Activated CD4-positive, alpha-beta T cell treated with anti-CD3 and anti-CD28 coated beads, Interleukin-2, Interleukin-4, amounts not matched to agents 100 ng/mL and 50 ng/mL, durations not matched to agents 16 hours and 8 hours (primary cell): ENCODE results near the gene CHMP6.
"Not testable (repeated sequence)": the region's sequence is repeated elsewhere in the genome, so short reads cannot be mapped to it uniquely, and the experiment has no call there.

ENCODE experiments used
- DNase-seq: peaks from one replicate; pipeline ENCODE4 v3.0.0-alpha.2; 2020; ENCODE audit warnings: low spot score

CHMP6 gene

GRCh38 chr17:81030312-81030711, 38.7 kb downstream of the CHMP6 start:
- DNase-seq: not testable (repeated sequence)

GRCh38 chr17:81030741-81031565, 39.3 kb downstream of the CHMP6 start:
- DNase-seq: no peak

DNA sequence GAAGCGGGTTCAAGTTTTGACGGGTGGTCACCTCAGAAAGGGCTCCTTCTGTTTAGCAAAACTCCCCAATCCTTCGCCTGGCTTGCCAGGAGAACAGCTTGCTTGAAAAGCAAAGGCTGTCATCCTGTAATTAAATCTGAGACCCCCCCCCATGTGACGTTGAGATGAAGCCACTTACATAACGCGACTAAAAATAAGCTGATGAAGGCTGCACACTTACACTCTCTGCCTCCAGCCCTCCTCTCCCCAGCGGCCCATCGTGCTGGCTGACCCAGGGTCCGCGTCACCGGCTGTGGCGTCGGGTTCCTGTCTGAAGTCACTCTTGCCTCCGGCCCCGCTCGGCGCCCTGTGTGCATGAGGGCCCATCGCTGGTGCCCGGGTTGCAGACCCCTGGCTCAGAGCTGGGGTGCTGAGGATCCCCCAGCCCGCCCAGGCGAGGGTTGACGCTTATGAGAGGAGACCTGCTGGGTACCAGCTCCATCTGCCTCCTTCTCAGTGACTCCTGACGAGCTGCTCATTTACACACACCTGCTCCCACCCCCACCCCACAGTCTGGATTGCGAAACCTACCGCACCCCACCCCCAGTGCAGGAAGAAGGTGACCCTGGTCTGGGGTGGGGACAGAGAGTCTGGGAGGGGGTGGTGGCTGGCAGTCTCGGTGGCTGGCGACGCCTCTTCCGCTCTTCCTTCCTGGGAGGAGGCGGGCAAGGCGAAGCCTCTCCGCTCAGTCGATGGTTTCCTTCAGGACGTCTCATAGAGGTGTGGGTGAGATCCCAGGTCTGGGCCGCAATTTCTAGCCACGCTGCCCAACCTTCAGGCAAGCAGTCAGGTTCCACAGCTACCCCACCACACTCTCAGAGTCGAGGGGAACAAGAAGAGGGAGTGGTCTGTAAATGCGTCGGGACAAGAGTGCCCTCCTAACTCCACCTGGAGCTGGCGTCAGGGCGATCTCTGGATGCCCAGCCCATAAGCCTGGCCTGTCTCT, 40.2 kb downstream of the CHMP6 start:
- no peak for DNase-seq

DNA sequence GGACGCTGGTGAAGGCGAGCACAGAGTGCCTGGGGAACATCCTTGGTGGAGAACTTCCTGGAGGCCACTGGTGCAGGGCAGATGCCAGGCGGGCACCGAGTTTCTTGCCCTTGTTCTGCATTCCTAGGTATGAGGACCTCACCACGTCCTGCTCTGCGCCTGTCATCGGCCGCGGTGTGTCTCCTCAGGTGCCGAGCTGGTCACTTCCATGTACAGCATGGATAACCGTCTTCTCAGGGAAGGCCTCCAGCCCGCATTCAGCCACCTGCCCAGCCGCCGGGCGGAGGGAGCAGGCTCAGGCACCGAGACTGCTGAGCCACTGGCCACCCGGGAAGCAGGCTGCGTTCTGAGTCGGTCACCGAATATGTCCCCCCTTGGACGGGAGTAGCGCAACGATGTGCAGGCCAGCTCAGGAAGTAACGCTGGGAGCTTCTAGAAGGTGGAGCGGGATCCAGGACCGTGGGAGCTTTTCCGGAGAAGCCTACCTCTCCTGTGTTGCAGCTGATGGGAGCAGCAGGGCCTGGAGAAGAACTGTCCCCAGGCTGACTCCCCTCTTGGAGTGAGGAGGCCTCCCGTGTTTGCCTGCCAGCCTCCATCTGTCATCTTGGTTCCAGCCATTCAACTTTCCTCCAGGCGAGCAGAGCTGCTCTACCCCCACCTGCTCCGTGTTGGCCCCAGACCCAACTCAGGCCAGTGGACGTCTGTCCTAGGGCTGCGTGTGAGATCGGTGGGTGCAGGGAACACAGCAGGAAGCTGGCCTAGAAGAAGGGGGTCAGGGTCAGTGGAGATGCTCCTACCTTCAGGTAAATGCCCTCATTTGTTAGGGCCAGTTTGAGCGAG, 41.2 kb downstream of the CHMP6 start:
- no peak for DNase-seq

GRCh38 chr17:81033535-81034167, 42.0 kb downstream of the CHMP6 start:
- DNase-seq: no peak

DNA sequence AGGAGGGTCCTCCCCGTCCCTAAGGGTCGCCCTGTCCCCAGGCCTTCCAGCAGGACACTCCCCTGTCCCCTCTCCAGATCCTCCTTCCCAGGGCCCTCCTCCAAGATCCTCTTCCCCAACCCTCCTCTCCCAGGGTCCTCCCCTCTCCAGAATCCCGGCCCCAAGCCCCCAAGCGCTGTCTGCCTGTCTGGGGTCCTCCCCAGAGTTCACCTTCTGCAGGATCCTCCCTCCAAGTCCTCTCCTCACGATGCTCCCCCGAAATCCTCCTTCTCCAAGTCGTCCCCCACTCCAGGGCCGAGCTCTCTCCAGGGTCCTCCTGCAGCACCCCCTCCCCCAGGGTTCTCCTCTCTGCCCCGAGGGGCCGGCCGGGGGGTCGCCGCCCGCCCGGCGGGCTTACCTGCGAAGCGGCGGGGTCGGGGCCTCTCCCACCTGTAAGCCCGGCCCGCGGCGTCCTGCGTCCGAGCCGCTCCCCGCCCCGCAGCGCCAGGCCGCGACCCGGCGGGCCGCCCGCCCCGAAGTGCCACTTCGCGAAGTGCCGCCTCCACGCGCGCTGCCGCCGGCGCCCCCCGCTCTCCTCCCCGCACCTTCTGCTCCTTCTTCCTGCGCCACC, 42.6 kb downstream of the CHMP6 start:
- DNase-seq: no peak

DNA sequence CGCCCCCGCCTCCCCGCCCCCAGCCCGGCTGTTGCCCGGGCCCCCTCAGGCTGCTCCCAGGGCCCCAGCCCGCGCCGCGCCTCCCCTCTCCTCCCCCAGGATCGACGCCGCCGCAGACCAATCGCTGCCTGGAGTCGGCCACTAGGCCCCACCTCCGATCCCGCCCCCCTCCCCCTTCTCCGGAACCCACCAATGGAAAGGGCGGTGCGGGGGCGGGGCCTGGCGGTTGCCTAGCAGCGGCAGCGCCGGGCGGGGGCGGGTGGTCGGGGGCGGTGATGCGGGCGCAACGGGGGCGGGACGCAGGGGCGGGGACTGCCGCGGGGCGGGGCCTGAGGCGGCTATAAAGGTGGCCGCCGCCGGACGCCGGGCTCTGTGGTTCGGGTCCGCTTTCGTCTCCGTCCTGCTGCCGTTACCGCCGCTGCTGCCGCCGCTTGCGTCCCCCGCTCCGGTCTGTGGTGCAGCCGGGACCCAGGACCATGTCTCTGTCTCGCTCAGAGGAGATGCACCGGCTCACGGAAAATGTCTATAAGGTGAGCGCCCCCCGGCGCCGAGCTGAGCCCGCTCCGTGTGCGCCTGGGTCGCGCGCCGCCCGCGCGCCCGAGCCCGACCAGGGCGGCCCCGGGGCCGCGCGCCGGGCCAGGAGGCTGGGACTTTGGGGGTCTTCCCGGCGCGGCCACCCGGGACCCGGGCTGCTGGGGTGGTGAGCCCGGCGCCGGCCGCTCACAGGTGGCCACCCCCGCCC, 43.3 kb downstream of the CHMP6 start, which contains the start of gene BAIAP2:
Gene BAIAP2 (plus strand): TSS at position 373 of the 742 bp plus-strand sequence. CDS start 104 bp downstream, at position 477.
- DNase-seq: peak; percentile 95

DNA sequence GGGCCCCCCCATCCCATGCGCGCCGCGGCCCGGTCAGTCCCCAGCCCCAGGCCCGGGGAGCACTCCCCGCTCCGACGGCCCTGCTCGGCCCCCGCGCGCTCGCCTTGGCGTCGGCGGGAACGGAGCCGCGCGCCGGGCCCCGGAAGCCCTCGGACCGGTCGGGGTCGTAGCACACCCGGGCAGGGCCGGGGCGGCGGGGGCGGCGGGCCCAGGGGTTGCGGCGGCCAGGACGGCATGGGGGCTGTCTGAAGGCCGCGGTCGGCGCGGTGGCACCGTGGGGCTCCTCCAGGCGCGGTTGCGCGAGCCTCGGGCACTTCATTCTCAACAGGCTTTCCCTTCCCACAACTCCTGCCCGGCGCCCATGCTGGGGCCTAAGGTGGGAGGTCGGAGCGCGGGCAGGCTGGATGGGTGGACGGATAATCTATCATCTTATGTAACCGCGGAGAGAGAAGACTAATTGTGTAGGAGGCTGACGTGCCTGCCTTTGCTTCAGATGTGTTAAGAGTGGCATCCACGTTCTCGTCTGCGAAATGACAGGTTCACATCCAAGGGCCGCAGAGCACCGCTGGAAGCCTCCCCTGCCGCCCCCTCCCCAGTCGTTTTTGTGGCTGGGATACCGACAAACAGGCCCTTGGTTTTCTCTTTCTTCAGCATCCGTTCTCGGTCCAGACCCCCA, 44.0 kb downstream of the CHMP6 start:
- DNase-seq: no peak

DNA sequence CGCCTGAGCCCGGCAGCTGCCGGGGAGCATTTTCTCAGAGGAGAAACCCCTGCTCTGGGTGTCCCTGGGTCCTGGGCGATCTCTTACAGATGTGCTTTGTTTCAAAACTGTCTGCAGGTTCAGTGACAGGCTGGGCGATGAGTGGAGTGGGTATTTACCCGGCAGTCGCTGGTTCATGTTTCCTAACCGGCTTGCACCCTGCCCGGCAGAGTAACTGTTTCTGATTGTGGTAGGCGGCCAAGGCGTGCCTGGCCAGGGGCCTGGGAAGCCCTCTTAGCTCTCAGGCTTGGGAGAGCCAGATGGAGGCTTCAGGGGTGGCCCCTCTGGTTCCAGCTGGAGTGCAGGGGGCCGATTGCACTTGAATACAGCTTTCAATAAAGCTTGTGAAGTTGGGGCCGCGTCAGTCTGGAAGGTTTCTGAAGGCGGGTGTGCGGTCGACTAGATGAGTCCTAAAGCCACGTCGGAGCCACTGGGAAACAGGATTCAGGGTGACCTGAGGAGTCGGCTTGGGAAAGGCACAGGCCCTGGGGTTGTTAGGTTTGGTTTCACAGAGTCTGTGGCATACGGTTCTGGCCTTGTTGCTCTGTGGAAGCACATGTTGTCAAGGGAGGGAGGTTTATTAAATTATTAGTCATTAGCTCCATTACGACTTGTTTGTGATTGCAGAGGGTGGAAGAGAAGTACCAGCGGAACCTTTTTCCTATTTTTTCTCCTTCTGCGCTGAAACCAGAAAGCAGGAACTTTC, 44.7 kb downstream of the CHMP6 start:
- DNase-seq: no peak

- no peak for DNase-seq
These were observed 45.6 kb downstream of the CHMP6 start for GRCh38 chr17:81037026-81037797.

DNA sequence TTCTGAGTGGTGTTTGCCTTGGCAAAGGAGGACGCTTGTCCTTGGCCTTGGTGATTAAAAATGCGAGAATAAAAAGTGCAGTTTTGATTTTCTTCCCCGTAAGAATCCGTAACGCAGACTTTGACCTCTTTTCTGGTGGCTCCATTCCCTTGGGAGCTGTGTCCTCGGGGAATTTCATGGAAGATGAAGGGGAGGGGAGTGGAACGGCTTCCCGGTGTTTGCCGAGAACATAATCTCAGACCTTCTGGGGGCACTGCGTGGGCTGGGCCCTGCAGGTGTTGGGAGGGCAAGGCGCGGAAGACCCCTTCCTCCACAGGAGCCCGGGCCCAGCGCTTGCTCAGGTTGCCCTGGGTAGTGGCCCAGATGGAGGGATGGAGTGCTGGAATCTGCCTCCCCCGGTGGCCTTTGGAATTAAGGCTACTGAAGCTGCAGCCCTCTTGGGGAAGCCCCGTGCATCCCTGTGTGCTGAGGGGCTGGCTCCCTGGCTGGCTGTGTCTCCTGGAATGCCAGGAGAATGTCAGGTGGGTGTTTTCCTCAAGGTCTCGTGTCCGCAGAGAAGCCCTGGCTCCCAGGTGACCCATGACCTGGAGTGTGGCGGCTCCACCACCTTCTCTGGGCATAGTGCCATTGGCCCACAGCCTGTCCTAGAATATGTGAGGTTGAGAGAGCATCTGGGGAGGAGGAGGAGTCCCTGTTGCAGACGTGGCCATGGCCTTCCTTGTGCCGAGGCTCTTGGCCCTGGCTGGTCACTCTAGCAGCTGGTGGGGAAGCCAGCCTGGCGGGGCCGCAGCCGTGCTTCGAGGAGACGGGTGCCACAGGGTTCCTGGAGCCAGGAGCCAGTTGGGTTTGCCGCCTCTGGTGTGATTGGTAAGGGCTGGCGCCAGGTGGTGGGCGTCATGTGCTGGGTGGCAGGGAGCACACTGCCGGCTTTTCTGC, 46.4 kb downstream of the CHMP6 start:
- DNase-seq: no peak

- DNase-seq: no peak
These were observed 47.5 kb downstream of the CHMP6 start for GRCh38 chr17:81039096-81039495.

DNA sequence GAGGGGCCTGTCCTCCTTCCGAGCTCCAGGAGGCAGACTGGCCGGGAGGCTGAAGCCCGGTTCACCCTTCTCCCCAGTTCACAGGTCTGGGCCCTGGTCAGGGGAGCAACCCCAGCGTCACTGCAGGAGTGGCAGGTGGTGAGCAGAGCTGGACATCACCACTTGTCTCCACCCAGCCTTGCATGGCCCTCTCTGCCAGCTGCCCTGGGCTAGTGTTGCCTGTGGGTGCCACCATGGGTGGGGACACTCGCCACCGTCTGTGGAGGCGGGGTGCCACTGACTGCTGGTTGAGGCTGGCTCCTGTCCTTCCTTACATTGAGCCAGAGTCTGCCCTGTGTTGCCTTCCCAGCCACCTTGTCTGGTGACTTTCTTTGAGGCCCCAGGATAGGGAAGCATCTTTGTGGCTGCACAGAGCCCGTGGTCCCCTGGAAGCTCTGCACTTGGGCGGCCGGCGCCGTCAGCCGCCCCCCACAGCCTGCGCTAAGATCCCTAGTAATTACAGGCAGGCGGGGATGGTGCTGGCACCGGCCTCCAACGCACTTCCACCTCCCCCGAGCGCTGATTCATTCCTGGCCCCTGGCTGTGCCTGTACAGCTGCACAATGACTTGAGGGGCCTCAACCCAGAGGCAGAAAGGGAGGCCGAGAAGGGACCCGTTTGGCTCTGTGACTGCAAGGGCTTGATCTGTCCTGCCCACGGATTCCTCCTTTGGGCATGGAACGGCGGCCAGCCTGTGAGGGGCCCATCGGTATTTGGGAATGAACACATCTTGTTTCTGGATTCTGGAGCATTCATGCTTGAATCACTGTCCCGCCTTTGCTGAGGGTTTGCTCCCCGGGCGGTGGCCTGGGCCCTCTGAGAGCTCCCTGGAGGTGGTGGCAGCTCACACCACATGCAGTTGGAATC, 48.5 kb downstream of the CHMP6 start:
- DNase-seq: no peak

DNA sequence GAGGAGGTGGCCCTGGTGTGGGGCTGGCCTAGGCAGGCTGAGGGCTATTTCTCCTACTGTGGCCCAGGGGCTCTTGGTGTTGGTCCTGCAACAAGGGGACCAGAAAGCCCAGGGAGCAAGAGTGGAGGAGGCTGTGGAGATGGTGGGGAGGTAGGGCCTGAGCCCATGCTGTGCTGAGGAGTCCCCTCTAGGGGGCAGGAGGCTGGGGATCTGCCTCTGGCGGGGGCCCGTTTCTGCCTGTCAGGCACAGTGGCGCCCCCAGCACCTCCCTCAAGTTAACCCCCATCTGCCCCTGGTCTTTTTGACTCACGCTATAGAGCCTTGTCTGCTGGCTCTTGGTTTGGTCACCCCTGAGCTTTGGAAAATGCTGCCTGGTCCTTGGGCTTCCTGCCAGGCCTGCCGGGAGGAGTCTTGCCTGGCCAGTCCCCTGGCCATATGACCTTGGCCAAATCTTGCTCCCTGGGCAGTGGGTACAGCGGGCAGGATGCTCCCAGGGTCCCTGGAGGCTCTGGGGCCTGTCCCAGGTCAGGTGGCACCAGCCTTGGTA, 49.2 kb downstream of the CHMP6 start:
- DNase-seq: peak; percentile 37

- no peak for DNase-seq
These were observed 51.0 kb downstream of the CHMP6 start for GRCh38 chr17:81042606-81043005.

DNA sequence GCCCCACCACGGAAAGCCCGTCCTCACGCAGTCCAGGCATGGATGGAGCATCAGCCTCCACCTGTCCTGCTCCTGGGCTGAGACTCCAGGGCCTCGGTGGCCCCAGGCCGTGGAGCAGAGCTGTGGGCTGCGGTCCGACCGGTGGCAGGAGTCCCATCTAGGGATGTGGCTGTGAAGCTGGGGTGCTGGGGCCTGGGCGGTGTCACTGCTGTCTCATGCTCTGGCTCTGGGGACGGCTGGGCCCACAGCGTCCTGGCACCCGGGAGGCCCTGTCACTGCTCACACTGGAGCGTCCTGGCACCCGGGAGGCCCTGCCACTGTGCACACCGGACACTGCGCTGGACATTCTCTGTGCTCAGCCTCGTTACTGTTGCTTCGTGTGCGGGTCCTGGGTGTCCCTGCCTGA, 51.7 kb downstream of the CHMP6 start:
- DNase-seq: no peak
